Measurements from ENCODE around the gene PITX3.

PITX3 gene

GRCh38 chr10:102241032-102241443, 274 bp downstream of the PITX3 start:
- Mint-ChIP-seq H3K9me3 (no peaks in the 10 kb centered on the region), H3K4me3 (peak overlapping the region; percentile 78 to 84), H3K4me1 (peaks cover 28% of the 10 kb centered on the region), H3K27me3 (peaks cover 63% of the 10 kb centered on the region), H3K27ac (no peak overlapping the region)
- ATAC-seq (no peak), DNase-seq (no peak)

GRCh38 chr10:102240467-102241031, 763 bp downstream of the PITX3 start:
- peaks cover 68% of the 10 kb centered on the region for H3K27me3 Mint-ChIP-seq
- H3K4me3 Mint-ChIP-seq = peak overlapping the region; percentile 78 to 84
- H3K27ac Mint-ChIP-seq = no peak overlapping the region
- DNase-seq (no peak), ATAC-seq (no peak)
- no peaks in the 10 kb centered on the region for H3K9me3 Mint-ChIP-seq
- peaks cover 28% of the 10 kb centered on the region for H3K4me1 Mint-ChIP-seq

- Mint-ChIP-seq H3K27ac (no peak overlapping the region), H3K27me3 (peaks cover 77% of the 10 kb centered on the region), H3K4me1 (peaks cover 19% of the 10 kb centered on the region), H3K4me3 (no peak overlapping the region), H3K9me3 (no peaks in the 10 kb centered on the region)
- no peak for DNase-seq
- no peak for ATAC-seq
Measured at GRCh38 chr10:102237711-102238252, 3.5 kb downstream of the PITX3 start.

- no peak overlapping the region for H3K4me3 Mint-ChIP-seq
- H3K4me1 Mint-ChIP-seq = peaks cover 18% of the 10 kb centered on the region
- DNase-seq (no peak), ATAC-seq (no peak)
- no peaks in the 10 kb centered on the region for H3K9me3 Mint-ChIP-seq
- peaks cover 72% of the 10 kb centered on the region for H3K27me3 Mint-ChIP-seq
- H3K27ac Mint-ChIP-seq = no peak overlapping the region
Measured at GRCh38 chr10:102236006-102236405, 5.3 kb downstream of the PITX3 start.

- Mint-ChIP-seq H3K27ac (no peak overlapping the region), H3K4me1 (peaks cover 17% of the 10 kb centered on the region), H3K4me3 (no peak overlapping the region), H3K27me3 (peaks cover 72% of the 10 kb centered on the region), H3K9me3 (no peaks in the 10 kb centered on the region)
- DNase-seq (no peak), ATAC-seq (no peak)
Measured at GRCh38 chr10:102235598-102235920, 5.8 kb downstream of the PITX3 start.

- Mint-ChIP-seq H3K27ac (no peak overlapping the region), H3K4me3 (no peak overlapping the region), H3K4me1 (peaks cover 20% of the 10 kb centered on the region), H3K9me3 (no peaks in the 10 kb centered on the region), H3K27me3 (peaks cover 72% of the 10 kb centered on the region)
- no peak for DNase-seq
- no peak for ATAC-seq
Measured at GRCh38 chr10:102234888-102235597, 6.3 kb downstream of the PITX3 start.

- H3K9me3 Mint-ChIP-seq = no peaks in the 10 kb centered on the region
- ATAC-seq = no peak
- H3K4me1 Mint-ChIP-seq = peaks cover 24% of the 10 kb centered on the region
- H3K4me3 Mint-ChIP-seq = no peak overlapping the region
- H3K27ac Mint-ChIP-seq = no peak overlapping the region
- peaks cover 71% of the 10 kb centered on the region for H3K27me3 Mint-ChIP-seq
- DNase-seq = no peak
Measured at GRCh38 chr10:102233997-102234396, 7.3 kb downstream of the PITX3 start.

GRCh38 chr10:102231357-102232318, 9.7 kb downstream of the PITX3 start:
- no peak overlapping the region for H3K27ac Mint-ChIP-seq

GRCh38 chr10:102230861-102231356, 10.4 kb downstream of the PITX3 start:
- Mint-ChIP-seq H3K4me1 (peaks cover 33% of the 10 kb centered on the region), H3K4me3 (peak overlapping the region; percentile 79 to 84), H3K27me3 (peaks cover 82% of the 10 kb centered on the region), H3K9me3 (no peaks in the 10 kb centered on the region), H3K27ac (no peak overlapping the region)
- DNase-seq (peak; percentile 56 to 65), ATAC-seq (peak; percentile 36)

More at GRCh38 chr10:102231357-102232318, 9.7 kb downstream of the PITX3 start:
- ATAC-seq = peak; percentile 71
- peaks cover 25% of the 10 kb centered on the region for H3K4me1 Mint-ChIP-seq
- H3K4me3 Mint-ChIP-seq = peak overlapping the region; percentile 79 to 84
- peaks cover 80% of the 10 kb centered on the region for H3K27me3 Mint-ChIP-seq
- peak; percentile 76 to 78 for DNase-seq
- H3K9me3 Mint-ChIP-seq = no peaks in the 10 kb centered on the region

- Mint-ChIP-seq H3K9me3 (no peaks in the 10 kb centered on the region), H3K4me3 (peak overlapping the region; percentile 79 to 84), H3K4me1 (peaks cover 37% of the 10 kb centered on the region), H3K27ac (no peak overlapping the region), H3K27me3 (peaks cover 82% of the 10 kb centered on the region)
- DNase-seq = peak; percentile 53 to 54
- peak; percentile 59 for ATAC-seq
Measured at GRCh38 chr10:102230264-102230860, 10.9 kb downstream of the PITX3 start.

- Mint-ChIP-seq H3K27me3 (peaks cover 82% of the 10 kb centered on the region), H3K27ac (no peak overlapping the region), H3K4me3 (peak overlapping the region; percentile 79 to 84), H3K4me1 (peaks cover 37% of the 10 kb centered on the region), H3K9me3 (no peaks in the 10 kb centered on the region)
- DNase-seq (peak; percentile 83 to 85), ATAC-seq (peak; percentile 65)
Measured at GRCh38 chr10:102229810-102230263, 11.5 kb downstream of the PITX3 start.

- Mint-ChIP-seq H3K4me3 (no peak overlapping the region), H3K4me1 (peaks cover 37% of the 10 kb centered on the region), H3K27ac (no peak overlapping the region), H3K27me3 (peaks cover 74% of the 10 kb centered on the region), H3K9me3 (no peaks in the 10 kb centered on the region)
- DNase-seq (no peak), ATAC-seq (no peak)
Measured at GRCh38 chr10:102227050-102227449, 14.3 kb downstream of the PITX3 start.

GRCh38 chr10:102226542-102226870, 14.8 kb downstream of the PITX3 start:
- H3K27ac Mint-ChIP-seq = no peak overlapping the region
- peaks cover 31% of the 10 kb centered on the region for H3K4me1 Mint-ChIP-seq
- H3K4me3 Mint-ChIP-seq = peak overlapping the region; percentile 57 to 59
- DNase-seq (no peak), ATAC-seq (no peak)
- no peaks in the 10 kb centered on the region for H3K9me3 Mint-ChIP-seq
- H3K27me3 Mint-ChIP-seq = peaks cover 71% of the 10 kb centered on the region

GRCh38 chr10:102225646-102226541, 15.4 kb downstream of the PITX3 start, which contains the start of gene ELOVL3:
Gene ELOVL3, plus strand, starts transcription at chr10:102226299. Its CDS starts 250 bp downstream, at chr10:102226549.
- no peaks in the 10 kb centered on the region for H3K9me3 Mint-ChIP-seq
- peak within 1 kb of the TSS; percentile 57 to 59 for H3K4me3 Mint-ChIP-seq
- H3K4me1 Mint-ChIP-seq = peaks cover 25% of the 10 kb centered on the region
- H3K27ac Mint-ChIP-seq = no peak within 1 kb of the TSS
- peak; percentile 80 to 86 for DNase-seq
- peak; percentile 88 for ATAC-seq
- H3K27me3 Mint-ChIP-seq = peaks cover 71% of the 10 kb centered on the region

All from stimulated activated naive CD8-positive, alpha-beta T cell treated with anti-CD3 and anti-CD28 coated beads, Interleukin-15, amount 100 ng/mL, for 72 hours (primary cell).